NCI-H526 (cell line): ENCODE results near the gene STK36.

ENCODE experiments used
- DNase-seq, 2 experiments: peaks; one replicate each; lab custom pipeline; 2025; lab: John Stamatoyannopoulos, UW

The STK36 gene

GRCh38 chr2:218671654-218672566 is at the start of gene STK36, which contains the start of gene RNF25:
Gene STK36 (plus strand): TSS chr2:218672086. CDS start chr2:218672830, 744 bp downstream.
Gene RNF25 (minus strand): TSS chr2:218672002. CDS start chr2:218671970, 32 bp downstream.
- DNase-seq, result peak; percentile 86 to 93

GRCh38 chr2:218622606-218623365 is 49.1 kb upstream of the STK36 start:
- DNase-seq, result no peak

GRCh38 chr2:218623366-218623705 is 48.5 kb upstream of the STK36 start:
- no peak for DNase-seq

- no peak for DNase-seq
These were observed 45.5 kb upstream of the STK36 start for GRCh38 chr2:218626369-218626768.

GRCh38 chr2:218627939-218628338 is 43.9 kb upstream of the STK36 start:
- DNase-seq, result no peak

- no peak for DNase-seq
These were observed 40.0 kb upstream of the STK36 start for GRCh38 chr2:218631837-218632236.

- DNase-seq, result no peak
These were observed 36.2 kb upstream of the STK36 start for GRCh38 chr2:218635719-218636118.

GRCh38 chr2:218638372-218638771 is 33.5 kb upstream of the STK36 start:
- DNase-seq, result no peak

GRCh38 chr2:218642121-218642656 is 29.7 kb upstream of the STK36 start:
- no peak for DNase-seq

- DNase-seq, result no peak
These were observed 29.1 kb upstream of the STK36 start for GRCh38 chr2:218642786-218643185.

GRCh38 chr2:218643751-218644310 is 28.1 kb upstream of the STK36 start:
- DNase-seq, result no peak

GRCh38 chr2:218644721-218645120 is 27.2 kb upstream of the STK36 start:
- no peak for DNase-seq

- no peak for DNase-seq
These were observed 26.8 kb upstream of the STK36 start for GRCh38 chr2:218645126-218645525.

- peak; percentile 16 to 65 for DNase-seq
These were observed 23.6 kb upstream of the STK36 start for GRCh38 chr2:218648088-218648786.

- DNase-seq, result no peak
These were observed 23.1 kb upstream of the STK36 start for GRCh38 chr2:218648787-218649100.

- DNase-seq, result no peak
These were observed 16.1 kb upstream of the STK36 start for GRCh38 chr2:218655751-218656150.

- peak; percentile 14 to 63 for DNase-seq
These were observed 13.1 kb upstream of the STK36 start for GRCh38 chr2:218658671-218659257.

- DNase-seq, result peak; percentile 83 to 96
These were observed 12.5 kb upstream of the STK36 start, which contains the start of the genes BCS1L and ZNF142 for GRCh38 chr2:218659258-218659987. Gene BCS1L (plus strand): TSS chr2:218659683. CDS start chr2:218660988, 1,305 bp downstream. Gene ZNF142 (minus strand): TSS chr2:218659623. CDS start chr2:218656429, 3,194 bp downstream.

GRCh38 chr2:218659988-218660358 is 11.9 kb upstream of the STK36 start:
- peak in 1 of 2 experiments; percentile 41 for DNase-seq

- DNase-seq, result no peak
These were observed 9.5 kb upstream of the STK36 start for GRCh38 chr2:218662377-218662776.

GRCh38 chr2:218662827-218663226 is 9.1 kb upstream of the STK36 start:
- DNase-seq, result no peak
